Spleen (tissue), 11 donors: ENCODE measurements around the gene KLK5. TPM values are rescaled to one million over a fixed set of nuclear protein-coding genes. Genes with fewer than 3 reads are reported as not detected.

ENCODE experiments used
- DNase-seq: peaks from one replicate; pipeline ENCODE4 v3.0.0-alpha.2; 2020
- H3K27ac ChIP-seq, 8 donors: fragments of 200-600 bp; sonication (generic) in 7 of 8; 1 replicate in 4 of 8; 2 replicates in 4 of 8; pipeline versions ENCODE4 v1.5.0 to v1.8.0; 2016 to 2021; ENCODE audit warnings: inconsistent platforms in 4 of 8, mild to moderate bottlenecking in 4 of 8, moderate library complexity in 1 of 8
- H3K27me3 ChIP-seq, 7 donors: fragments of 200-600 bp; sonication (generic) in 6 of 7; replicated peaks in 1 of 7; 1 replicate in 4 of 7; 2 replicates in 3 of 7; pipeline versions ENCODE4 v1.5.0 to v1.8.0; 2016 to 2021; ENCODE audit warnings: inconsistent platforms in 3 of 7, mild to moderate bottlenecking in 1 of 7
- H3K36me3 ChIP-seq, 6 donors: fragments of 200-600 bp; sonication (generic) in 5 of 6; 1 replicate in 4 of 6; 2 replicates in 2 of 6; pipeline versions ENCODE4 v1.5.0 to v1.8.0; 2016 to 2021; ENCODE audit warnings: inconsistent platforms in 2 of 6
- H3K4me1 ChIP-seq, 6 donors: fragments of 200-600 bp; sonication (generic) in 5 of 6; 1 replicate in 3 of 6; 2 replicates in 3 of 6; pipeline versions ENCODE4 v1.5.0 to v1.8.0; 2016 to 2021; ENCODE audit warnings: inconsistent platforms in 3 of 6
- H3K4me3 ChIP-seq, 8 donors: fragments of 200-600 bp; sonication (generic) in 7 of 8; 1 replicate in 4 of 8; 2 replicates in 4 of 8; pipeline versions ENCODE4 v1.5.0 to v1.8.0; 2016 to 2021; ENCODE audit warnings: inconsistent platforms in 4 of 8, mild to moderate bottlenecking in 4 of 8, moderate library complexity in 2 of 8
- H3K9me3 ChIP-seq, 8 donors: fragments of 200-600 bp; sonication (generic) in 7 of 8; 1 replicate in 4 of 8; 2 replicates in 4 of 8; pipeline versions ENCODE4 v1.5.0 to v1.8.0; 2016 to 2021; ENCODE audit warnings: inconsistent platforms in 4 of 8
- POLR2A ChIP-seq, 3 donors: fragments of 450-650 bp; IDR thresholded peaks; one replicate each; pipeline ENCODE4 v1.5.1; 2017; ENCODE audit warnings: antibody characterized with exemption in 3 of 3, mild to moderate bottlenecking in 1 of 3
- POLR2AphosphoS5 ChIP-seq, 3 donors: sonication (generic); formaldehyde crosslinking; IDR thresholded peaks; one replicate each; pipeline ENCODE4 v1.5.1; 2017; ENCODE audit warnings: antibody characterized with exemption in 3 of 3
- WGBS, 5 donors: extraction: QIAGEN DNeasy Blood & Tissue Kit in 3 of 5; methylation state at CpG; one replicate each; pipeline versions ENCODE4 v1.1.5 to v1.1.7; 2013 to 2018; 5-methylcytosine and 5-hydroxymethylcytosine counted together
- intact Hi-C: fragments of 100-400 bp; cut with DNase I; formaldehyde crosslinking; loops from one replicate; pipeline ENCODE4 v1.15.0; 2023; ENCODE audit warnings: low total_unique reads
- polyA plus RNA-seq, 3 donors: library from polyadenylated mRNA; stranded (reverse); fragments of 200-250 nt; gene quantifications; one replicate each; pipeline ENCODE4 v1.2.1, GENCODE V29; 2013
- total RNA-seq, 7 donors: library from RNA; depleted of rRNA in 3 of 7; stranded (reverse); fragments of >200 nt in 3 of 7; fragmentation: NEBNext Ultra II Directional in 4 of 7; extraction: Animal tissue kit (Norgen Biotek cat#: 25700) in 4 of 7; gene quantifications; one replicate each; pipeline versions ENCODE4 v1.1.0 to v1.2.1, GENCODE V29; 2016 to 2021
- TF ChIP-seq, protein P1 (sequence below), 11 experiments: fragments of 200-600 bp in 7 of 11; fragments of 450-650 bp in 4 of 11; sonication (generic) in 4 of 11; IDR thresholded peaks in 8 of 11; conservative IDR thresholded peaks in 3 of 11; 1 replicate in 7 of 11; 2 replicates in 4 of 11; pipeline versions ENCODE4 v1.4.0 to v1.8.0; 2016 to 2021; ENCODE audit warnings: antibody characterized with exemption in 11 of 11, inconsistent platforms in 4 of 11, mild to moderate bottlenecking in 1 of 11
- donor health status: healthy with polysubstance abuse.
- donor health status: DM: no; HTN: no; CAD: no; lungs with moderate emphysema.
- donor health status: DM: no; HTN: no; CAD: no.
- donor health status: Bipolar disorder and iron deficiency.
- donor health status: healthy.
- donor health status: DM: no; HTN: no; CAD: no.
- donor health status: DM: yes; HTN: yes; CAD: no.

KLK5 gene
- total and polyA plus RNA-seq, 10 donors: 0.13 to 0.79 TPM; not detected in 8

DNA sequence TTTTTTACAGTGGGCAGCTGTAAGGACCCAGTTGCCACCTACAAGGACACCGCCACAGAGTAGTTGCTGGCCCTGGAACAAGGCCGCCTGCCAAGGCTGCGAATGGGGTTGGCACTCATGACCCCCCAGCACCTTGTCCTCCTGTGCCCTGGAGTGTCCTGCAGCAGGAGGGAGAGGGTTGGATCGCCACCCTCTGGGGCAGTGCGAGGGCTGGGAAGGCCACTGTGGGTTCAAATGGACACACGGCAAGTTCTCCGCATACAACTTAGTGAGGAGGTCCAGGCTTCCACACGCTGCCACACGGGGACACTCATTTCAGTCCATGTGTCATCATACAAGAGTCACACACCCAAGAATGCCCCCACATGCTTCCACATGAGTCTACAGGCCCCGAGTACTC, 47.6 kb upstream of the KLK5 start:
- no peak overlapping the region for H3K27ac ChIP-seq
- H3K9me3 ChIP-seq: no peaks in the 10 kb centered on the region
- intact Hi-C loops: no loop called here
- no peak for TF ChIP-seq POLR2AphosphoS5 (IDR thresholded peaks at IDR 0.05)
- TF ChIP-seq, protein P1, sequence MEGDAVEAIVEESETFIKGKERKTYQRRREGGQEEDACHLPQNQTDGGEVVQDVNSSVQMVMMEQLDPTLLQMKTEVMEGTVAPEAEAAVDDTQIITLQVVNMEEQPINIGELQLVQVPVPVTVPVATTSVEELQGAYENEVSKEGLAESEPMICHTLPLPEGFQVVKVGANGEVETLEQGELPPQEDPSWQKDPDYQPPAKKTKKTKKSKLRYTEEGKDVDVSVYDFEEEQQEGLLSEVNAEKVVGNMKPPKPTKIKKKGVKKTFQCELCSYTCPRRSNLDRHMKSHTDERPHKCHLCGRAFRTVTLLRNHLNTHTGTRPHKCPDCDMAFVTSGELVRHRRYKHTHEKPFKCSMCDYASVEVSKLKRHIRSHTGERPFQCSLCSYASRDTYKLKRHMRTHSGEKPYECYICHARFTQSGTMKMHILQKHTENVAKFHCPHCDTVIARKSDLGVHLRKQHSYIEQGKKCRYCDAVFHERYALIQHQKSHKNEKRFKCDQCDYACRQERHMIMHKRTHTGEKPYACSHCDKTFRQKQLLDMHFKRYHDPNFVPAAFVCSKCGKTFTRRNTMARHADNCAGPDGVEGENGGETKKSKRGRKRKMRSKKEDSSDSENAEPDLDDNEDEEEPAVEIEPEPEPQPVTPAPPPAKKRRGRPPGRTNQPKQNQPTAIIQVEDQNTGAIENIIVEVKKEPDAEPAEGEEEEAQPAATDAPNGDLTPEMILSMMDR (IDR thresholded peaks at IDR 0.05 in 8 of 11, conservative IDR thresholded peaks at IDR 0.05 in 3 of 11): no peak
- peaks cover 0 to 66% (median 15%) of the 10 kb centered on the region in 7 donors for H3K27me3 ChIP-seq
- 84 to 92% (median 88%) methylated on average over 8 to 10 of the region's 10 CpGs for WGBS, 5 donors
- H3K4me3 ChIP-seq: no peak overlapping the region
- H3K36me3 ChIP-seq: no peaks in the 10 kb centered on the region
- no peaks in the 10 kb centered on the region for H3K4me1 ChIP-seq
- DNase-seq: no peak

DNA sequence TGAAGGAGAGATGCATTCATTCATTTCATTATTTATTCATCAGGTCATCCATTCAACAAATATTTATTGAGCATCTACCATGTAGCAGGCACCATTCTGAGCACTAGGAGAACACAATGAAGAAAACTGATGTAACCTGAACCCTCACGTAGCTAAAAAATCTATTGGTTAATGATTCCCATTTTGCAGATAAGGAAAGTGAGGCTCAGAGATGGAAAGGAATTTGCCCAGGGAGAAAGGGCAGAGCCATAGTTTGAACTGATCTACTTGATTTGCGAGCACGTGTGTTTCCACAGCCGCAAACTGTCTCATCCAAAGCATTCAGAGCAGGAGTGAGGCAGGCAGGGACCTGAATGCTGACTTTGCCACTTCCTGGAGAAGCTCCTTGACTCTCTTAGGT, 45.8 kb upstream of the KLK5 start:
- no peak for DNase-seq
- intact Hi-C loops: no loop called here
- peaks cover 0 to 9% (median 4%) of the 10 kb centered on the region in 8 donors for H3K9me3 ChIP-seq
- H3K27me3 ChIP-seq: peaks cover 0 to 62% (median 15%) of the 10 kb centered on the region in 7 donors
- H3K4me3 ChIP-seq: no peak overlapping the region
- 85 to 90% (median 88%) methylated on average over 4 of the region's 4 CpGs for WGBS, 5 donors
- TF ChIP-seq POLR2AphosphoS5 (IDR thresholded peaks at IDR 0.05) (no peak), POLR2A (IDR thresholded peaks at IDR 0.05) (no peak)
- TF ChIP-seq, protein P1 (IDR thresholded peaks at IDR 0.05 in 8 of 11, conservative IDR thresholded peaks at IDR 0.05 in 3 of 11): no peak
- no peaks in the 10 kb centered on the region for H3K4me1 ChIP-seq
- H3K36me3 ChIP-seq: no peaks in the 10 kb centered on the region
- H3K27ac ChIP-seq: no peak overlapping the region

- Histone ChIP-seq H3K27me3 (peaks cover 0 to 56% (median 15%) of the 10 kb centered on the region in 7 donors), H3K4me3 (no peak overlapping the region), H3K4me1 (no peaks in the 10 kb centered on the region), H3K9me3 (peaks cover 0 to 9% (median 4%) of the 10 kb centered on the region in 8 donors), H3K36me3 (no peaks in the 10 kb centered on the region), H3K27ac (no peak overlapping the region)
- TF ChIP-seq, protein P1 (IDR thresholded peaks at IDR 0.05 in 8 of 11, conservative IDR thresholded peaks at IDR 0.05 in 3 of 11): no peak
- TF ChIP-seq POLR2A (IDR thresholded peaks at IDR 0.05): no peak
- no peak for TF ChIP-seq POLR2AphosphoS5 (IDR thresholded peaks at IDR 0.05)
- no peak for DNase-seq
- 58 to 79% (median 77%) methylated on average over 5 of the region's 5 CpGs for WGBS, 5 donors
- intact Hi-C loops: no loop called here
These were observed 45.2 kb upstream of the KLK5 start for GRCh38 chr19:50998061-50998460.

GRCh38 chr19:50994129-50994528, 41.3 kb upstream of the KLK5 start:
- WGBS, 5 donors: 68 to 91% (median 82%) methylated on average over 2 of the region's 2 CpGs
- no peak overlapping the region for H3K27ac ChIP-seq
- intact Hi-C loops: no loop called here
- TF ChIP-seq POLR2A (IDR thresholded peaks at IDR 0.05) (no peak), POLR2AphosphoS5 (IDR thresholded peaks at IDR 0.05) (no peak)
- TF ChIP-seq, protein P1 (IDR thresholded peaks at IDR 0.05 in 8 of 11, conservative IDR thresholded peaks at IDR 0.05 in 3 of 11): no peak
- no peaks in the 10 kb centered on the region for H3K4me1 ChIP-seq
- peaks cover 0 to 39% (median 0%) of the 10 kb centered on the region in 7 donors for H3K27me3 ChIP-seq
- H3K36me3 ChIP-seq: no peaks in the 10 kb centered on the region
- H3K9me3 ChIP-seq: peaks cover 0 to 9% (median 4%) of the 10 kb centered on the region in 8 donors
- DNase-seq: no peak
- H3K4me3 ChIP-seq: no peak overlapping the region
